NCI-H226 (cell line): ENCODE measurements around the gene TANC1.

Source experiments
- DNase-seq: peaks from one replicate; pipeline ENCODE4 v3.0.0-alpha.2; 2015

TANC1 gene

DNA sequence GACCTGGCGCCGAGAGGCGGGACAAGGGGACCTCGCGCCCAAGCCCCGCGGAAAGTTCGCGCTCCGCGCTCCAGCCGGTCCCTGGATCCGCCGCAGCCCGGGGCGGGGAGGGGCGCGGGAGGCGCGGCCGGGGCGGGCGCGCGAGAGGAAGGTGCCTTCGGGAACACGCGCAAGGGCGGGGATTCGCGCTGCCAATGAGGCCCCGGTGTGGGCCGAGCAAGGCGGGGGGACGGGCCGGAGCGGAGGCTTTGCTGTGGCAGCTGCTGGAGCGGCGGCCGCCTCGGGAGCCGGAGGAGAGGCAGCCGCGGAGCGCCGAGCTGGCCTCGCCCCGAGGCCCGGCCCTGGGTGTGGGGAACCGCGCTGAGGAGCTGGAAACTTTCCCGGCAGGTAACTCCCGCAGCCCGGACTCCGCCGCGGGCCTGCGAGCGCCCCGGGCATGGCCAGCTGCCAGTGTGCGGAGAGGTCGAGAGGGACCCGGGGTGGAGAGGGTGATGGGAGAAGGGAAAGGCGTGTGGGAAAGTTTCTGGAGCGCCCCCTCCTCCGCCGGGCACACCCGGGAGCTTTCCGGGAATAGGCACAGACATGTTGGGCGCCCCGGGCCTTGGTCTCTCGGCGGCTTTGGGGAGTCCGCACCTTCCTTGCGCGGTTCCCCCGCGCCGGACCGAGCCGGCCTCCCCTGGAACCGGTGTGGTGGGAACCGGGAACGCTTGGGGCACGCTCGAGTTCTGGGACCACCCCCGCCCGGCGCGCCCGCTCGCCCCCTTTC, at the start of gene TANC1:
Gene TANC1, plus strand, starts transcription at position 245 of the 766 bp plus-strand sequence. CDS start 97,271 bp downstream, outside the sequence.
- peak; percentile 95 for DNase-seq

DNA sequence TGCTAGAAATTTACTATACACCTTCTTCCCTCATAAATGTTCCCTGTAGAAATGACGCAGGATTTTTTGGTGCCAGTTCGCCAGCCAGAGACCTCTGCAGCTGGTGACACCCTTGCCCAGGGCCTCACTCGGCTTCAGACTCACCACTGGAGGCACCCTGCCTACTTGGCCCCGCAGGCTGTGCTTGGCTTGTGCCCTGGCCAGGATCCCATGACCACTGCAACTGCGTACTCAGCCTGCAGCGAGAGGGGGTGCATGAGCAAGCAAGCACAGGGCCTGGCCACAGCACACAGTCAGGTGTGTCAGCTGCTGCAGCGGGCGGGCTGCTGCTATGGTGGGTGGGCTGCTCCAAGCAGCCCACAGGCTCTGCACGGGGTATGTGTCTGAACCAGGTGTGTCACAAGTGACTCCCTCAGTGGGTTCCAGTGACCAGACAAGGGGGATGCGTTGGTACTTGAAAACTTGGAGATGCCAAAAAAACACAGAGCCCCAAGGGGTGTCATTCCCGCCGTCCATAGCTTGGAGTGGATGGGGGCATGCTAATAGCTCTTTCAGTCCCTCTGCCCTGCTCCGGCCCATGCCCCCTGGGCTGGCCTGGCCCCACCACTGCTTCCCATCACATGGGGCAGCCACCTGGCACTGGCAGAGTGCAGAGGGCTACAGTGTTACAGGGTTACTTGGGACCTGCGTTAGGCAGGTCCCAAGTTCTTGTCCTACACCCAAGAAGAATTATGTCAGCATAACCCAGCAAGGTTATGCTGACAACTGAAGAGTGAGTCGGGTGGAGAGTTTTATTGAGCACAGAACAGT, 46.6 kb upstream of the TANC1 start:
- no peak for DNase-seq

DNA sequence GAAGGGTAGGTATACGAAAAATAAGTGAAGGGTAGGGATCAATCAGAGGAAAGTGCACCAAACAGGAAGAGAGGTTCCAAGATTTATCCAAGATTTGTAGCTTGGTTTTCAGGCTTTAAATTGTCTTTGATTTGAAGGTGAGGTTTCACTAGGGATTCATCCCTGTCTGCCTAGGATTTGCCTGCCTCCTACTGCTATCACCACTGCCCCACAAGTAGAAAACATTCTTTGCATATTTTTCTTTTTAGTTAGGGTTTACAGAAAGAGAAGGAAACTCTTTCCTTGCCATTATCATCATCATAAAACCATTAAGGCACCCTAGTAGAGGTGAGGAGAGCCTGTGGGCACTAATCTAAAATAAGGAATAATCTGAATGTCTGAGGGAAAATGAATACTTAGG, 45.8 kb upstream of the TANC1 start:
- peak; percentile 57 for DNase-seq

DNA sequence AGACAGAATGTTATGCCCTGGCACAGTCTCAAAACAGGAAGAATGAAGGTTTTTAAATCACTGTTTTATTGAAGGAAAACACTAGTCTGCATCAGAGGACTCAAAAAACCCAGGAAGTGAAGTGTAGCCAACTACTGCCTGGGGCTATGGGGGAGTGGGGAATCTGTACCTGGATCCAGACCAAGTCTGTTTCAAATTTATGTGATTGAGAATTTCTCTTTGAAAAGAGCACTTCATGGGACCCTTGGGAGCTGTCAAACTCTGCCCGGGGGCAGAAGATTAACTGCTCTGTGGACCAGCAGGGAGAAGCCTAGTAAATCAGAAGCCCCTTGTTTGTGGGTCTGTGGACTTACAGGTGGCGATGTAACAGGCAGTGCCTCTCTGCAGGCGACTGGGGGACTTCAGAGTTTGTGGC, 45.3 kb upstream of the TANC1 start:
- DNase-seq, result peak; percentile 17

DNA sequence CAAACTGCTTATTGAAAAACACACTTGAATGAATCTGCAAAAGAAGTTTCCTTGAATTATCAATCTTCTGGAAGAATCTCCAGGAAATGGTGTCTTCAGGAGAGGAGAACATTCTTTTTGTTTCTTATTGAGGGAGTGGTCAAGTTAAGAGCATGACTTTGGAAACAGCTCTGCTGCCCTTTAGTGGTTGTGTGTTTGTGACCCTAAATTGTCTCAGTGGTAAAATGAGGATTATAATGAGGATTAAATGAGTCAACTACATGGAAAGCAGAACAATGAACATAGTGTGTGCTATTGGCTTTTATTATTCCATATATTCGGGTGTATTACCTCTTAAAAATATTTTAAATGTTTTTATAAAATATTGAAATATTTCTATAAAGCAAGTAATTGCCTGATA, 44.8 kb upstream of the TANC1 start:
- no peak for DNase-seq

DNA sequence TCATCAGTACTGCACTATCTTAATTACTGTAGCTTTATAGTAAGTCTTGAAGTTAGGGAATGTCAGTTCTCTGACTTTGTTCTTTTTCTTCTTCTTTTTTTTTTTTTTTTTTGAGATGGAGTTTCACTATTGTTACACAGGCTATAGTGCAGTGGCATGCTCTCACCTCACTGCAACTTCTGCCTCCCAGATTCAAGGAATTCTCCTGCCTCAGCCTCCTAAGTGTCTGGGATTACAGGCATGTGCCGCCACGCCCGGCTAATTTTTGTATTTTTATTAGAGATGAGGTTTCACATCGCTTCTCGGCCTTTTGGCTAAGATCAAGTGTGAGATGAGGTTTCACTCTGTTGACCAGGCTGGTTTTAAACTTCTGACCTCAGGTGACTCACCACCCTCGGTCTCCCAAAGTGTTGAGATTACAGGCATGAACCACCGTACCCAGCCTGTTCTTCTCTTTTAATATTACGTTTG, 41.9 kb upstream of the TANC1 start:
- peak; percentile 81 for DNase-seq

DNA sequence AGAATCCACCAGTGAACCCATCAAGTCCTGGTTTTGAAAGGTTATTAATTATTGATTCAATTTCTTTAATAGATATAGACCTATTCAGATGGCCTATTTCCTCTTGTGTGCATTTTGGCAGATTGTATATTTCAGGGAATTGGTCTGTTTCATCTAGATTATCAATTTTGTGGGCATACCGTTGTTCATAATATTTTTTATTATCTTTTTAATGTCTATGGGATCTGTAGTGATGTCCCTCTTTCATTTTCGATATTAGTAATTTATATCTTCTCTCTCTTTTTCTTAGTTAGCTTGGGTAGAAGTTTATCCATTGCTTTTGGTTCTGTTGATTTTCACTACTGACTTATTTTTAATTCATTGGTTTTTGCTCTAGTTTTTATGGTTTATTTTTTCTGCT, 39.9 kb upstream of the TANC1 start:
- no peak for DNase-seq

DNA sequence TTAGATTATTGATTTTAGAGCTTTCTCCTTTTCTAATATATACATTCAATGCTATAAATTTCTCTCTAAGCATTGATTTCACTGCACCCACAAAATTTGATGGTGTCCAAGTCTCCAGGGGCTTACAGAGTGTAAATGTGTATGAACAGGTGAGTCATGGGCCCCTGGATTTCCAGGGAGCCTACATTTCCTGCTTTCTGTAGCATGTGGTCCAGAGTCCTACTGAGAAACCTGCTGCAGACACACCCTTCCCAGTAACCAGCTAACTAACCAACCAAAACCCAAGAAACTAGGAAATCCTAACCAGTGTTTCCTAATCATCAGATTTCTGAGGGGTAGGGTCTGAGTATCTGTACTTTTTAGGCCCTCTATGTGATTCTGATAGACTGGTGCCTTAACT, 39.5 kb upstream of the TANC1 start:
- DNase-seq, result no peak

DNA sequence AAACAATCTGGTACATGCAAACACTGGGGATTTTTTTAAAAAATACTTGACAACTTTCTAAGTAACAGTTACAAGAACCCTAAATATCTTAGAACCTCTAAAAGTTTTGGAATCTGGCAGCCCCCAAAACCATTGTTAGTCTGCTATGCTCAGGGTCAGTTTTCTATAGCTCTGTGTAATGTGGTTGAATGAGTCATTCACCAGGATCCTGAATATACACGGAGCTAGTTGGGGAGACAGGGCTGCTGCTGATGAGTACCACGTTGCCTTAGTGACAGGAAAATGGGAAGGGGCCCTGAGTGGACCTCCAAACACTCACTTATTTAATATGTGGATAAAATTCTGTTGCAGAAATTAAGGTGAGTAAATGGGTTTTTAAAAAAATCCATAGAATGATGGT, 36.9 kb upstream of the TANC1 start:
- DNase-seq, result peak; percentile 72

DNA sequence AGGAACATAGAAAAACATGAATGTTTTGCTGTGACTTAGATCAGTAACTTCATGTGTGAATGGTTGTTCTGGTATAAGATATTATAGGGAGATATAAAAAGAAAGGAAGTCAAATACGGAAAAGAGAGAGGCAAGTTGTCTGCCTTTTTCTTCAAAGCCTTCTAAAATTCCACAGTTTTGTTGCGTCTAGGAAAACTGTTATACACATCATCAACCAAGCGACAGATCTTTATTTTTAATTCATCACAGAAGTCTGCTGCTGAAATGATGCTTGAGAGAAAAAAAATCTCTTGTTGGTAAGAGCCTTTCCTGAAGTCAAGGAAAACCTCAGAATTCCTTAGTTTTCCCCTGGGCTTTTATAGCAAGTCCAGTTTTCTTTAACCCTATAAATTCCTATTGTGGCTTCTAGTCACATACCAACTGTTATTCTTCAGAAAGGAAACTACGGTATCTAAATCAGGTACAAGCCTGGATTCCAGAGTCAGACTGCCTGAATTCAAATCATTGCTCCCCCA, 36.3 kb upstream of the TANC1 start:
- no peak for DNase-seq

DNA sequence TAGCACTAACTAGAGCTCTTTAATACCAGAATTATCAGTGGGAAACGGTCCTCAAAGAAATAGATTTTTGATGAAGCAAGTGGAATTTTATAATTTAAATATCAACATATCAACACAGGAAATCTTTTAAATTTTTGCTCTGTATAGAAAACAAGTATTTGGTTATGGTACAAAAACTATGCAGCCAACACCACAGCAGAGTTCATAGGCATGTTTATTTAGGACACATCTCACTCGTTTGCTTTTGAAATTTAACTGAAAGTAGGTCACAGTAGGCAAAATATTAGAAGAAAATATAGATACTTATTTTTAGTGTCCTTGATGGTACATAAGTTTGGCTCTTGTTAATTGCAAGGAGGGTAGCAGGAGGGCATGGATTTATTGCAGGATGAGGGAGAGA, 34.3 kb upstream of the TANC1 start:
- DNase-seq, result no peak

DNA sequence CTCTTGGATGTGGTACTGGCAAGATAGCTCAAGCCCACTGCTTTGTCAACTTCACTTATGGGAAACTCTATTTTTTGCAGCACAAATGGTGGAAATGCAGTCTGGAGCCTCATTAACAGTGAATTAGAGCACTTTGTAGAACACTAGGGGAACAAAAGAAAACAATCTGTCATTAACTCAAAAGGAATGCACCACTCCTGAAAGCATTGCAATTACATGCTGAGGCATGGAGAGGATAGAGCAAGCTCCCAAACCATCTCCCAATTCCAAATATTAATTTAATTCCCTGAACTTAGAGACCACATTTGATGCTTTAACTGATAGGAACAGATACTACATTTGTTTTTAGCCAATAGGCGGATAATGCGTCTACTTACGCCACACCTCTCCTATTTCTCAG, 32.8 kb upstream of the TANC1 start:
- DNase-seq, result no peak

DNA sequence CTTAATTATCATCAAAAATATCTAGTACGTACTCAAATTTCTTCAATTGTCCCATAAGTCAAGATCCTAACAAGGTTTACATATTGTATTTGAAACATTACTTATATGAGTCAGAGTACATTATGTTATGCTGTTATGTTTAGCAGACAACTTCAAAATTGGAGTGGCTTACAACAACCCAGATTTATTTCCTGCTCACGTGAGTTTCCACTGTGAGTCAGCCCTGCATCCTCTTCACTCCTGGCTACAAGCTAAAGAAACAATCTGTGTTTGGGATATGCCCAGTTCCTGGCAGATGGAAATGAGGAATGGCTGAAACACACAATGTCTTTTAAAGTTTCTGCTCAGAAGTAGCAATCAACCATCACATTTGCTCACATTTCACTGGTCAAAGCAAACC, 31.5 kb upstream of the TANC1 start:
- DNase-seq, result peak; percentile 86

DNA sequence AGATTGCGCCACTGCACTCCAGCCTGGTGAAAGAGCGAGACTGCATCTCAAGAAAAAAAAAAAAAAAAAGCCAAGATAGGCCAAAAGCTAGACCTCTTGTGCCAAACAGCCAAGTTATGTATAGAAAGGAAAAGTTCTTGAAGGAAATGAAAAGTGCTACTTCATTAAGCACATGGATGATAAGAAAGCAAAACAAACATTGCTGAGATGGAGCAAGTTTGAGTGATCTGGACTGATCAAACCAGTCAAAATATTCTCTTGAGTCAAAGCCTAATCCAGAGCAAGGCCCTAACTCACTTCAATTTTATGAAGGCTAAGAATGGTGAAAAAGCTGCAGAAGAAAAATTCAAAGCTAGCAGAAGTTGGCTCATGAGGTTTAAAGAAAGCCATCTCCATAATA, 28.1 kb upstream of the TANC1 start:
- no peak for DNase-seq

DNA sequence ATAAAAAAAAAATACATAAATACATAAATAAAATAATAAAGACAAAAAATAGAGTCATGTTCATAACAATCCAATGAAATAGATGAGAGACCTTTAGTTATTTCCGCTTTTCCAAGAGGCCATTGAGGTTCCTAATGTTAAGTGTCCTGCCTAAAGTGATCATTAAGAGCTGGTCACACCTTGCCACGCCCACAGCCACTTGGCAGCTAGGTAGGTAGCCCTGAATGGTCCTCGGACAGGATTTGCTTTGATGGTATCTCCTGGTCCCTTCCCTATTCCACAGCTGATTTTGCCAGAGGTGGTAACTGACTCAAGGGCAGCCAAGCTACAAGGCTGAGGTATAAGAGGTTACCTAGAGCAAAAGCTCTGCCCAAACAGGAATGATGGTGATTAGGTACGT, 24.5 kb upstream of the TANC1 start:
- no peak for DNase-seq

DNA sequence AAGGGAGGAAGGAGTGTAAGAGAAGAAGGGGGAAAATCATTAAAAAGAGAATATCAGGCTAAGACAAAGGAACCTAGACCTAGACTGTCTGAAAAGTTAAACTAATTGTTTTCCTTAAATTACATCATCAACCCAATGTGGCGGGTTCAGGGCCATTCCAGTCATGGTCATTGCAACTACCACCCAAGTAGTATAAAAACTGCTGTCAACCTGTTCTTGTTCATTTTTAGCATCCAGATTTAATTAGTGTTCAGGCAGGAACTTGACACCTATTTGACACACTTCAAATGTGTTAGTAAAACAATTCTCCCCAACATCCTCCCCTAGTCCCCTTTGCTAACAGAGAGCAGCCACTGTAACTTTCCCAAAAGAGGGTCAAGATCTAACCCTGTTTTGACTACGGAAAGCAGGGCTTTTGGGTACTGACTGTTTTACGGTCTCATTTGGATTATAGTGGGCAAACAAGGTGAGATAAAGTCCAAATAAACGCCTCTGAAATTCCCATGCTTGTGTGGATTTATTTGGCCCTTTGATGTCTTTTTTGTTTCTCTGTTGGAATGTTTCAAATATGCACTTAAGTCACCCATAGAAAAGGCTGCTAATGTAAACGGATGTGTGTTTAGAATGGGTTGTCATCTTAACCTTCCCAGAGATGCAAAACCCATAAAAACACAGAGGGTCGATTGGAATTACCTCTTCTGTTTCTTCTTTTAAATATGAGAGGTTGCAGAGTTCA, 19.3 kb upstream of the TANC1 start:
- no peak for DNase-seq

DNA sequence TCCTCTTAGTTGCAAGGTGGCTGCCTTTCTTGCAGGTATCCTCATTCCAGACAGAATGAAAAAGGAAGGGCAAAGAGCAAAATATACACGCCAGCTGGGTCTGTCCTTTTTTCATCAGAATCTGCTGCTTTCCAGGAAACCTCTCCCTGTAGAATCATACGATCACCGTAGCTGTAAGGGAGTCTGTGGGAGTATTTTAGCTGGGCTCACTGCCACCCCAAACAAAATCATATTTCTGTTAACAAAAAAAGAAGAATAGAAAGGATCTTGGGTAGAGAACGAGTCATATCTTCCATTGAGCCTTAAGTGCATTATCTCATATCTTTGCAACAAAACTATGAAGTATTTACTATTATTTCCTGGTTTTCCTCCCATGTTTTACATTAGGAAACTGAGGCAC, 15.0 kb upstream of the TANC1 start:
- DNase-seq, result peak; percentile 70

DNA sequence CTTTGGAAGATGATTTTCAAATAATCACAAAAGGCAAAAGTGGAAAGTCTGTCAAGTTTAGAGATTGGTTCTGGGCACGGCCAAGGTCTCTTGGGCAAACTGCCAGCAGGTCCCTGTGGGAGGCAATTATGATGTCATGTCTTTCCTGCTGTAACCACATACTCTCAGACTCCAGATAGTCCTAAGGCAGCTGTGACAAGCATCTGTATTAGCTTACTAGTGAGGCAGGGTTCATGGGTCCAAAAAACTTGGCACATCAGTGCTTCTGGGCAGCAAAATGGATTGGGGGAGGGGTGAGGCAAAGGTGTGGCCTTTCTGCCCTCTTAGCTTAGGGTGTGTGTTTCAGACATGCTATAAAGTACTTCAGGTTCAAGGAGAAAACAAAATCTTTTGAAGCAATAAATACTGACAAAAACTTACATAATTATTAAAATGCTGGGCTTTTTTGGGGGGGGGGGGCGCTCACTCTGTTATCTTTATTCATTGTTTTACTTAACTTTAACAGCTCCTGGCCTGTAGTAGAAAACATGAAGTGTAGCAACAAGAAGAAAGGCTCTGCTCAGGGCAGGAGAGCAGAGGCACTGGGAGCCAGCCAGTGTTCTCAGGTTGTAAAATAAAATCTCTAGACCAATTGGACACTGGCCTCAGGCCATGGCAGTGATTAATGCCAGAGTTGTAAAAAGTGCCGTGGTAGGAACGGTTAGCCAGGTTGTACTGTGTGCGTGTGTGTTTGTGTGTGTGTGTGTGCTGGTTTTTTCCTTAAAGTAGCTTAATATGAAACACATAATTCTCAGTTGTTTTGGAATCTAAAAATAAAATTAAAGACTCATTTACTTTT, 14.3 kb upstream of the TANC1 start:
- peak; percentile 81 for DNase-seq

DNA sequence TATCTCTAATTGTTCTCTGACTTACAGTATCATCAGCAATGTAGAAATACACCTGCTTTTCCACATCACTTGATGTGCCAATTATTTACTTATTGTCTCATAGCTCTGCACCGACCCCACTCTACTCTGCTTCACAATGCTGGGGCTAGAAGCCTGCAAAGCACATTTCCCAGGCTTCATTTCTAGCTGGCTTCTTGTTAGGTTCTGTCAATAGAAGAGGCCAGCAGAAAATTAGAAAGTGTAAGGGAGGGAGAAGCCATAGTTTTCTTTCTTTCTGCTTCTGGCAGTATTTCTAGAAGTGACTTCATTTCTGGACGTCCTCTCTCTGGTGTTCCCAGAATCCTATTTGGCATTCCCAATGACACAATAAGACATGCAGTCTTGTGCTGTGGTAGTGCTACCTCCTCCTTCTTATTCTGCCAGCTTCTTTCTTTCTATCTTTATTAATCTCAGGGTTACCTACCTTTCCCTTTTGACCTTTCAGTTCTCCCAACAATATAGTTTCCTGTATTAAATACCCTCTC, 12.5 kb upstream of the TANC1 start:
- DNase-seq, result no peak

DNA sequence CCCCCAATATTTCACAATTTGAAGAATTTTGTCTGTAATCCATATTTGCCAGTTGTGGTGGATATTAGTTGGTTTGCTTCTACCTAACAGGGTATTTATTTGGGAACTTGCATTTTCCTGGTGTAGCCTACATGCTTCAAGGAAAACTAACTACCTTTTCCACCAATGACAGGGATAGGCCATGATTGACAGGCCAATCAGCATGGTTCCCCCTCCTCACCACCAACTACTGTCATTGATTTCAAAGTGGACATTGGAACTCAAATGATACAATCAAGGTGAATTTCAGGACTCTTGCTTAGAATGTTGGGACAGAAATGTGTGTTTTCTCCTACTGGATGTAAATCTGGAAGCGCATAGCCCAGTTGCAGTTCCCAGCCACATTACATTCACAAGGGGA, 10.1 kb upstream of the TANC1 start:
- no peak for DNase-seq

DNA sequence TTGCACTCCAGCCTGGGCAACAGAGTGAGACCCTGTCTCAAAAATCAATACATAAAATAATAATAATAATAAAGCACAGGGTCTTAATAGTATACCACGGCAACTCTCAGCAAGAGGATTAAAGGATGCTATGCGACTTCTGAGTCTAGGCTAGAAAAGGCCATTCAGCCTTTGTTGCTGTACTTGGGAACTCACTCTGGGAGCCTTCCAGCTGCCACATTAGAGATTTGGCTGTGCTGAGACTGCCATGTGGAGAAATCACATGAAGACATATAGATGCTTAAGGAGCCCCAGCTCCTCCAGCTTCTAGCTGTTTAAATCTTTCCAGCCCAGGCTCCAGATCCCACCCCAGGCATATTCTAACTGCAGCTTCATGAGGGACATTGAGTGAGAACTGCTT, 8.2 kb upstream of the TANC1 start:
- no peak for DNase-seq

DNA sequence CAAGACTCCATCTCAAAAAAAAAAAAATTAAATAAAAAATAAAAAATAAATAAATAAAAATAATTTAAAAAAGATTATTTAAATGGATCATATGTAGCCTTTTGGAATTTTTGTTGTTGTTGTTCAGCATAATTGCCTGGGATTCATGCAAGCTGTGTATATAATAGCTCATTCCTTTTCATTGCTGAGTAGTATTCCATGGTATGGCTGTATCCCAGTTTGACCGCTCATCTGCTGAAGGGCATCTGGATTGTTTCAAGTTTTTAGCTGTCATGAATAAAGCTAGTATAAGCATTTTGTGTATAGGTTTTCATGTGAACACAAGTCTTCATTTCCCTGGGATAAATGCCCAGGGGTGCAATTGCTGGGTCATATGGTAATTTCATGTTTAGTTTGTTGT, 6.4 kb upstream of the TANC1 start:
- DNase-seq, result no peak
